ENCODE measurements around the gene ASPG.

ASPG gene

DNA sequence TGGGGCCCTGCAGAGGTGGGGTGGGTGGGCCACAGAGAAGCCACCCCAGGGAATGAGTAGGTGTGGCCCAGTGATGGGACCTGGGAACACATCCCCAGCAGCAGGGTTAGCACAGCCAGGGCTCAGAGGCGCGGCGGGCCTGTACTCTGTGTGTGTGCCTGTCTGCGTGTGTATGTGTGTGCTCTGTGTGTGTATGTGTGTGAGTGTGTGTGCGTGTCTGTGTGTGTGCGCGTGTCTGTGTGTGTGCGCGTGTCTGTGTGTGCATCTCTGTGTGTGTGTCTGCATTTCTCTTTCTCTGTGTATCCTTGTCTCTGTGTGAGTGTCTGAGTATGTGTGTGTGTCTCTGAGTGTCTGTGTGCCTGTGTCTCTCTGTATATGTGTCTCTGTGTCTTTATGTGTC is 79.0 kb downstream of the ASPG start:
- no peak for TF ChIP-seq CSRNP3 (CRISPR knock-in tag; IDR thresholded peaks at IDR 0.05)
- ATAC-seq = no peak
